ENCODE measurements around the gene DGKI. TPM values are rescaled to one million over a fixed set of nuclear protein-coding genes. Genes with fewer than 3 reads are reported as not detected.

Gene DGKI
- total and polyA plus RNA-seq, 2 of the 4 experiments (the other 2 are of a cell fraction), result 3.9 to 15.8 TPM

DNA sequence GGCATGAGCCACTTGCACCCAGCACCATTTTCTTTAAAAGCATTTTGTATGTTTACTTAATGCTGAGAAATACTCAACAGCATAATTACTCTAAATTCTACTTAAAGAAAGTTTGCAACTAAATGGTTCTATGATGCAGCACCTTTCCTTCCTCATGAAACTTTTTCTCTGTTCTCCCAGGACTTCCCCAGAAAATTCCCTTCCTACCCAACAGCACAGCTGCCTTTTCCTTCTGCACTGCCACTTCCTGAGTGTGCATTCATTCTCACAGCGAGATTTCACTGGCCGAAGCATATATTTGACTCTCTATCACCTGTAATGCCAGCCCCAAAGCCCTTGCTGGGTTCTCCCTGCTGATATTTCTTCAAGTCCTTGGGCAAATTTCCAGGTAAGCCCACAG, 41.5 kb upstream of the DGKI start:
- H3K9me1 ChIP-seq (ENCODE audit: insufficient read depth, low read length), result peaks cover 18% of the 10 kb centered on the region
- ChIA-PET POLR2A (ENCODE audit: unreplicated experiment) (no interaction called here), CTCF (interaction anchor here (1.6 kb wide), 1 partner anchor 232 kb away, joined by 5 read pairs; no protein-coding TSS in a partner anchor)
- no peak overlapping the region for H4K8ac ChIP-seq (ENCODE audit: low read depth in 2 of 2, low read length in 2 of 2)
- H2AK5ac ChIP-seq (ENCODE audit: low read depth, low read length), result no peak overlapping the region
- no peak overlapping the region for H2BK20ac ChIP-seq (ENCODE audit: low read depth, low read length)
- no peaks in the 10 kb centered on the region for H3K9me3 ChIP-seq (ENCODE audit: control insufficient read depth, insufficient read depth, low read length)
- TF ChIP-seq, protein P1, sequence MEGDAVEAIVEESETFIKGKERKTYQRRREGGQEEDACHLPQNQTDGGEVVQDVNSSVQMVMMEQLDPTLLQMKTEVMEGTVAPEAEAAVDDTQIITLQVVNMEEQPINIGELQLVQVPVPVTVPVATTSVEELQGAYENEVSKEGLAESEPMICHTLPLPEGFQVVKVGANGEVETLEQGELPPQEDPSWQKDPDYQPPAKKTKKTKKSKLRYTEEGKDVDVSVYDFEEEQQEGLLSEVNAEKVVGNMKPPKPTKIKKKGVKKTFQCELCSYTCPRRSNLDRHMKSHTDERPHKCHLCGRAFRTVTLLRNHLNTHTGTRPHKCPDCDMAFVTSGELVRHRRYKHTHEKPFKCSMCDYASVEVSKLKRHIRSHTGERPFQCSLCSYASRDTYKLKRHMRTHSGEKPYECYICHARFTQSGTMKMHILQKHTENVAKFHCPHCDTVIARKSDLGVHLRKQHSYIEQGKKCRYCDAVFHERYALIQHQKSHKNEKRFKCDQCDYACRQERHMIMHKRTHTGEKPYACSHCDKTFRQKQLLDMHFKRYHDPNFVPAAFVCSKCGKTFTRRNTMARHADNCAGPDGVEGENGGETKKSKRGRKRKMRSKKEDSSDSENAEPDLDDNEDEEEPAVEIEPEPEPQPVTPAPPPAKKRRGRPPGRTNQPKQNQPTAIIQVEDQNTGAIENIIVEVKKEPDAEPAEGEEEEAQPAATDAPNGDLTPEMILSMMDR (conservative IDR thresholded peaks at IDR 0.05; ENCODE audit: low read depth, low read length), result no peak
- TF ChIP-seq, protein P2, sequence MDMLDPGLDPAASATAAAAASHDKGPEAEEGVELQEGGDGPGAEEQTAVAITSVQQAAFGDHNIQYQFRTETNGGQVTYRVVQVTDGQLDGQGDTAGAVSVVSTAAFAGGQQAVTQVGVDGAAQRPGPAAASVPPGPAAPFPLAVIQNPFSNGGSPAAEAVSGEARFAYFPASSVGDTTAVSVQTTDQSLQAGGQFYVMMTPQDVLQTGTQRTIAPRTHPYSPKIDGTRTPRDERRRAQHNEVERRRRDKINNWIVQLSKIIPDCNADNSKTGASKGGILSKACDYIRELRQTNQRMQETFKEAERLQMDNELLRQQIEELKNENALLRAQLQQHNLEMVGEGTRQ (IDR thresholded peaks at IDR 0.05; ENCODE audit: low read depth, low read length), result no peak
- TF ChIP-seq BHLHE40 (IDR thresholded peaks at IDR 0.05; ENCODE audit: low read depth, low read length) (no peak), NFE2L2 (IDR thresholded peaks at IDR 0.05; ENCODE audit: low read depth, low read length) (no peak), MAZ (IDR thresholded peaks at IDR 0.05; ENCODE audit: borderline replicate concordance, low read depth, low read length) (no peak), SMC3 (IDR thresholded peaks at IDR 0.05; ENCODE audit: low read depth, low read length) (no peak), POLR2A (IDR thresholded peaks at IDR 0.05; ENCODE audit: low read depth, low read length) (no peak), CHD1 (IDR thresholded peaks at IDR 0.05; ENCODE audit: low read depth, low read length) (no peak), MXI1 (IDR thresholded peaks at IDR 0.05; ENCODE audit: borderline replicate concordance, low read depth, low read length) (no peak), MAFK (IDR thresholded peaks at IDR 0.05; ENCODE audit: low read depth, low read length) (no peak), RAD21 (IDR thresholded peaks at IDR 0.05; ENCODE audit: low read length) (no peak)
- TF ChIP-seq, protein P3, sequence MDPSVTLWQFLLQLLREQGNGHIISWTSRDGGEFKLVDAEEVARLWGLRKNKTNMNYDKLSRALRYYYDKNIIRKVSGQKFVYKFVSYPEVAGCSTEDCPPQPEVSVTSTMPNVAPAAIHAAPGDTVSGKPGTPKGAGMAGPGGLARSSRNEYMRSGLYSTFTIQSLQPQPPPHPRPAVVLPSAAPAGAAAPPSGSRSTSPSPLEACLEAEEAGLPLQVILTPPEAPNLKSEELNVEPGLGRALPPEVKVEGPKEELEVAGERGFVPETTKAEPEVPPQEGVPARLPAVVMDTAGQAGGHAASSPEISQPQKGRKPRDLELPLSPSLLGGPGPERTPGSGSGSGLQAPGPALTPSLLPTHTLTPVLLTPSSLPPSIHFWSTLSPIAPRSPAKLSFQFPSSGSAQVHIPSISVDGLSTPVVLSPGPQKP (IDR thresholded peaks at IDR 0.05; ENCODE audit: borderline replicate concordance, low read depth, low read length), result no peak
- intact Hi-C loops (cut with micrococcal nuclease) (no loop called here), dilution Hi-C loops (cut with HindIII; ENCODE audit: low sequenced_read_pairs, unreplicated experiment) (no loop called here), in situ Hi-C loops (cut with MboI; ENCODE audit: low sequenced_read_pairs) (no loop called here)
- no peak overlapping the region for H2AK9ac ChIP-seq (replicated peaks; ENCODE audit: low read depth, low read length, poor library complexity)
- peaks cover 5% of the 10 kb centered on the region; the same call in 1 of the 2 replicates for H3K4me1 ChIP-seq (ENCODE audit: control insufficient read depth, insufficient read depth, low read length)
- H3K14ac ChIP-seq (replicated peaks; ENCODE audit: low read depth, low read length), result no peak overlapping the region
- peaks cover 48% of the 10 kb centered on the region for H3K36me3 ChIP-seq (ENCODE audit: control insufficient read depth, insufficient read depth, low read length)
- H3K4ac ChIP-seq (ENCODE audit: low read depth, low read length), result no peak overlapping the region
- H3K23ac ChIP-seq (ENCODE audit: low read depth, low read length), result no peak overlapping the region
- H3K56ac ChIP-seq (ENCODE audit: extremely low read depth, insufficient read depth, low read length), result no peak overlapping the region
- no peak overlapping the region for H2BK120ac ChIP-seq (ENCODE audit: low read depth, low read length)
- H3K27me3 ChIP-seq (ENCODE audit: control insufficient read depth, insufficient read depth, low read length), result no peaks in the 10 kb centered on the region
- H3K79me1 ChIP-seq (ENCODE audit: low read depth in 1 of 2, low read length in 2 of 2), result peaks cover 22 to 62% of the 10 kb centered on the region in 2 experiments
- H3K4me3 ChIP-seq (ENCODE audit: insufficient read depth, low read depth, low read length), result no peak overlapping the region
- WGBS, 2 experiments (ENCODE audit: extremely low coverage in 2 of 2, insufficient read length in 1 of 2), result no CpG with 5 or more reads among the region's 2 CpGs
- H2BK15ac ChIP-seq (ENCODE audit: low read depth, low read length), result no peak overlapping the region
- no peak overlapping the region for H3K9ac ChIP-seq (ENCODE audit: low read depth, low read length)
- H3K4me2 ChIP-seq (ENCODE audit: low read depth, low read length), result no peak overlapping the region
- H3K27ac ChIP-seq (ENCODE audit: insufficient read depth, low read length), result no peak overlapping the region
- H4K5ac ChIP-seq (ENCODE audit: low read depth, low read length), result no peak overlapping the region
- no peak overlapping the region for H3K18ac ChIP-seq (ENCODE audit: low read depth, low read length)
- ATAC-seq (ENCODE audit: low read depth) (no peak), DNase-seq (no peak)
- H2BK5ac ChIP-seq (ENCODE audit: low read depth, low read length, poor library complexity, severe bottlenecking), result no peak overlapping the region
- H2AFZ ChIP-seq (replicated peaks; ENCODE audit: low read length, poor library complexity), result no peak overlapping the region
- no peak overlapping the region for H4K91ac ChIP-seq (ENCODE audit: insufficient read depth, low read depth, low read length)
- H4K20me1 ChIP-seq (ENCODE audit: insufficient read depth, low read length), result no peaks in the 10 kb centered on the region
- no TSS peak for BruUV-seq (replicated peaks)
